ENCODE results near the gene MYH7.

Gene MYH7

GRCh38 chr14:23375527-23376251 lies 59.8 kb downstream of the MYH7 start:
- TF ChIP-seq RARB (CRISPR knock-in tag; IDR thresholded peaks at IDR 0.05): no peak
- no peak for TF ChIP-seq ZFP30 (CRISPR knock-in tag; IDR thresholded peaks at IDR 0.05)
- TF ChIP-seq, protein P1, sequence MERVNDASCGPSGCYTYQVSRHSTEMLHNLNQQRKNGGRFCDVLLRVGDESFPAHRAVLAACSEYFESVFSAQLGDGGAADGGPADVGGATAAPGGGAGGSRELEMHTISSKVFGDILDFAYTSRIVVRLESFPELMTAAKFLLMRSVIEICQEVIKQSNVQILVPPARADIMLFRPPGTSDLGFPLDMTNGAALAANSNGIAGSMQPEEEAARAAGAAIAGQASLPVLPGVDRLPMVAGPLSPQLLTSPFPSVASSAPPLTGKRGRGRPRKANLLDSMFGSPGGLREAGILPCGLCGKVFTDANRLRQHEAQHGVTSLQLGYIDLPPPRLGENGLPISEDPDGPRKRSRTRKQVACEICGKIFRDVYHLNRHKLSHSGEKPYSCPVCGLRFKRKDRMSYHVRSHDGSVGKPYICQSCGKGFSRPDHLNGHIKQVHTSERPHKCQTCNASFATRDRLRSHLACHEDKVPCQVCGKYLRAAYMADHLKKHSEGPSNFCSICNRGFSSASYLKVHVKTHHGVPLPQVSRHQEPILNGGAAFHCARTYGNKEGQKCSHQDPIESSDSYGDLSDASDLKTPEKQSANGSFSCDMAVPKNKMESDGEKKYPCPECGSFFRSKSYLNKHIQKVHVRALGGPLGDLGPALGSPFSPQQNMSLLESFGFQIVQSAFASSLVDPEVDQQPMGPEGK (CRISPR knock-in tag; IDR thresholded peaks at IDR 0.05; ENCODE audit: borderline replicate concordance): no peak
- TF ChIP-seq BACH2 (CRISPR knock-in tag; IDR thresholded peaks at IDR 0.05; ENCODE audit: borderline replicate concordance): no peak
- no peak for TF ChIP-seq SNAI2 (CRISPR knock-in tag; IDR thresholded peaks at IDR 0.05)
- no peak for ATAC-seq

DNA sequence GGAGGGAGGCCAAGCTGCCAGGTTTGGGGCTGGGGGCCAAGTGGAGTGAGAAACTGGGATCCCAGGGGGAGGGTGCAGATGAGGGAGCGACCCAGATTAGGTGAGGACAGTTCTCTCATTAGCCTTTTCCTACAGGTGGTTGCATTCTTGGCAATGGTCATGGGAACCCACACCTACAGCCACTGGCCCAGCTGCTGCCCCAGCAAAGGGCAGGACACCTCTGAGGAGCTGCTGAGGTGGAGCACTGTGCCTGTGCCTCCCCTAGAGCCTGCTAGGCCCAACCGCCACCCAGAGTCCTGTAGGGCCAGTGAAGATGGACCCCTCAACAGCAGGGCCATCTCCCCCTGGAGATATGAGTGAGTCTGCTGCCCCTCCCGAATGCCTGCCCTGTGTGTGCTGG lies 62.4 kb downstream of the MYH7 start:
- no peak for TF ChIP-seq ARNTL (CRISPR knock-in tag; IDR thresholded peaks at IDR 0.05; ENCODE audit: borderline replicate concordance, low read depth)
- TF ChIP-seq CSDC2 (CRISPR knock-in tag; IDR thresholded peaks at IDR 0.05): no peak
- no peak for TF ChIP-seq ZFP30 (CRISPR knock-in tag; IDR thresholded peaks at IDR 0.05)
- no peak for TF ChIP-seq CSRNP3 (CRISPR knock-in tag; IDR thresholded peaks at IDR 0.05)
- TF ChIP-seq ZNF565 (CRISPR knock-in tag; conservative IDR thresholded peaks at IDR 0.05; ENCODE audit: low read depth): no peak
- TF ChIP-seq, protein P2, sequence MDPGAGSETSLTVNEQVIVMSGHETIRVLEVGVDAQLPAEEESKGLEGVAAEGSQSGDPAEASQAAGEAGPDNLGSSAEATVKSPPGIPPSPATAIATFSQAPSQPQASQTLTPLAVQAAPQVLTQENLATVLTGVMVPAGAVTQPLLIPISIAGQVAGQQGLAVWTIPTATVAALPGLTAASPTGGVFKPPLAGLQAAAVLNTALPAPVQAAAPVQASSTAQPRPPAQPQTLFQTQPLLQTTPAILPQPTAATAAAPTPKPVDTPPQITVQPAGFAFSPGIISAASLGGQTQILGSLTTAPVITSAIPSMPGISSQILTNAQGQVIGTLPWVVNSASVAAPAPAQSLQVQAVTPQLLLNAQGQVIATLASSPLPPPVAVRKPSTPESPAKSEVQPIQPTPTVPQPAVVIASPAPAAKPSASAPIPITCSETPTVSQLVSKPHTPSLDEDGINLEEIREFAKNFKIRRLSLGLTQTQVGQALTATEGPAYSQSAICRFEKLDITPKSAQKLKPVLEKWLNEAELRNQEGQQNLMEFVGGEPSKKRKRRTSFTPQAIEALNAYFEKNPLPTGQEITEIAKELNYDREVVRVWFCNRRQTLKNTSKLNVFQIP (CRISPR knock-in tag; IDR thresholded peaks at IDR 0.05; ENCODE audit: borderline replicate concordance, low read depth): no peak
- no peak for TF ChIP-seq ZNF70 (CRISPR knock-in tag; IDR thresholded peaks at IDR 0.05)
- TF ChIP-seq, protein P1 (CRISPR knock-in tag; IDR thresholded peaks at IDR 0.05; ENCODE audit: borderline replicate concordance): no peak
- TF ChIP-seq GLIS3 (CRISPR knock-in tag; IDR thresholded peaks at IDR 0.05): no peak
- no peak for TF ChIP-seq ISL1 (CRISPR knock-in tag; IDR thresholded peaks at IDR 0.05)
- TF ChIP-seq ZFP3 (CRISPR knock-in tag; IDR thresholded peaks at IDR 0.05): no peak
- no peak for TF ChIP-seq BACH2 (CRISPR knock-in tag; IDR thresholded peaks at IDR 0.05; ENCODE audit: borderline replicate concordance)
- no peak for TF ChIP-seq TOX (CRISPR knock-in tag; IDR thresholded peaks at IDR 0.05; ENCODE audit: borderline replicate concordance)
- ATAC-seq: no peak

DNA sequence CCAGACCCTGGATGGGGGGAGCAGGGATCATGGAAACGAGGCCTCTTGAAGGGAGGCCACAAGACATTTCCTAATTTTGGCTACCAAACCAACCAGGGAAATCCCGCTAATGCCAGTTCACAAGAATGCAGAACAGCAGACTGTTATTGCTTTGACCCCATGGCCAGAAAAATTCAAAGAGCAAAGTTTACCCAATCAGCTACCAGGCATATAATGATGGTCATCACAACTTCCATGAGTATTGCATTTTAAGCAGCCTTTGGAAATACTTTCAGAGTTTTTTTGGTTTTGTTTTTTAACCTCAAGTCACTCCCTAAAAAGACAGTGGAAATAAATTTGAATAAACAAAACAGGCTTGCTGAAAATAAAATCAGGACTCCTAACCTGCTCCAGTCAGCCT lies 63.0 kb downstream of the MYH7 start, which contains the start of gene IL25:
TSS of gene IL25 (plus strand) at position 301 of the 400 bp plus-strand sequence.
- TF ChIP-seq GLIS3 (CRISPR knock-in tag; IDR thresholded peaks at IDR 0.05): no peak
- no peak for TF ChIP-seq BACH2 (CRISPR knock-in tag; IDR thresholded peaks at IDR 0.05; ENCODE audit: borderline replicate concordance)
- no peak for TF ChIP-seq ISL1 (CRISPR knock-in tag; IDR thresholded peaks at IDR 0.05)
- no peak for TF ChIP-seq PPARA (CRISPR knock-in tag; IDR thresholded peaks at IDR 0.05; ENCODE audit: borderline replicate concordance)
- TF ChIP-seq ESRRG (CRISPR knock-in tag; IDR thresholded peaks at IDR 0.05): no peak
- TF ChIP-seq CSDC2 (CRISPR knock-in tag; IDR thresholded peaks at IDR 0.05): no peak
- no peak for TF ChIP-seq ARNTL (CRISPR knock-in tag; IDR thresholded peaks at IDR 0.05; ENCODE audit: borderline replicate concordance, low read depth)
- TF ChIP-seq ZC3H10 (CRISPR knock-in tag; IDR thresholded peaks at IDR 0.05): no peak
- TF ChIP-seq TCF4 (CRISPR knock-in tag; IDR thresholded peaks at IDR 0.05; ENCODE audit: borderline replicate concordance): no peak
- TF ChIP-seq RARB (CRISPR knock-in tag; IDR thresholded peaks at IDR 0.05): no peak
- no peak for TF ChIP-seq TOX (CRISPR knock-in tag; IDR thresholded peaks at IDR 0.05; ENCODE audit: borderline replicate concordance)
- no peak for TF ChIP-seq ZFP30 (CRISPR knock-in tag; IDR thresholded peaks at IDR 0.05)
- no peak for TF ChIP-seq ZNF8 (CRISPR knock-in tag; IDR thresholded peaks at IDR 0.05)
- no peak for TF ChIP-seq ZNF565 (CRISPR knock-in tag; conservative IDR thresholded peaks at IDR 0.05; ENCODE audit: low read depth)
- TF ChIP-seq SNAI2 (CRISPR knock-in tag; IDR thresholded peaks at IDR 0.05): no peak
- TF ChIP-seq ZNF70 (CRISPR knock-in tag; IDR thresholded peaks at IDR 0.05): no peak
- TF ChIP-seq, protein P3, sequence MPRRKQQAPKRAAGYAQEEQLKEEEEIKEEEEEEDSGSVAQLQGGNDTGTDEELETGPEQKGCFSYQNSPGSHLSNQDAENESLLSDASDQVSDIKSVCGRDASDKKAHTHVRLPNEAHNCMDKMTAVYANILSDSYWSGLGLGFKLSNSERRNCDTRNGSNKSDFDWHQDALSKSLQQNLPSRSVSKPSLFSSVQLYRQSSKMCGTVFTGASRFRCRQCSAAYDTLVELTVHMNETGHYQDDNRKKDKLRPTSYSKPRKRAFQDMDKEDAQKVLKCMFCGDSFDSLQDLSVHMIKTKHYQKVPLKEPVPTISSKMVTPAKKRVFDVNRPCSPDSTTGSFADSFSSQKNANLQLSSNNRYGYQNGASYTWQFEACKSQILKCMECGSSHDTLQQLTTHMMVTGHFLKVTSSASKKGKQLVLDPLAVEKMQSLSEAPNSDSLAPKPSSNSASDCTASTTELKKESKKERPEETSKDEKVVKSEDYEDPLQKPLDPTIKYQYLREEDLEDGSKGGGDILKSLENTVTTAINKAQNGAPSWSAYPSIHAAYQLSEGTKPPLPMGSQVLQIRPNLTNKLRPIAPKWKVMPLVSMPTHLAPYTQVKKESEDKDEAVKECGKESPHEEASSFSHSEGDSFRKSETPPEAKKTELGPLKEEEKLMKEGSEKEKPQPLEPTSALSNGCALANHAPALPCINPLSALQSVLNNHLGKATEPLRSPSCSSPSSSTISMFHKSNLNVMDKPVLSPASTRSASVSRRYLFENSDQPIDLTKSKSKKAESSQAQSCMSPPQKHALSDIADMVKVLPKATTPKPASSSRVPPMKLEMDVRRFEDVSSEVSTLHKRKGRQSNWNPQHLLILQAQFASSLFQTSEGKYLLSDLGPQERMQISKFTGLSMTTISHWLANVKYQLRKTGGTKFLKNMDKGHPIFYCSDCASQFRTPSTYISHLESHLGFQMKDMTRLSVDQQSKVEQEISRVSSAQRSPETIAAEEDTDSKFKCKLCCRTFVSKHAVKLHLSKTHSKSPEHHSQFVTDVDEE (CRISPR knock-in tag; IDR thresholded peaks at IDR 0.05): no peak
- TF ChIP-seq, protein P1 (CRISPR knock-in tag; IDR thresholded peaks at IDR 0.05; ENCODE audit: borderline replicate concordance): no peak
- no peak for ATAC-seq
